ENCODE data around the gene CFAP141. TPM values are rescaled to one million over a fixed set of nuclear protein-coding genes. Genes with fewer than 3 reads are reported as not detected.

Gene CFAP141
- total RNA-seq, 1 experiment from 2014 or later = not detected

- TF ChIP-seq AR (CRISPR knock-in tag; IDR thresholded peaks at IDR 0.05) = no peak
These were observed 6.6 kb downstream of the CFAP141 start (continued) for GRCh38 chr1:154199563-154199879.

- Mint-ChIP-seq H3K36me3 (no peaks in the 10 kb centered on the region), H3K27ac (no peak overlapping the region), H3K9me3 (no peaks in the 10 kb centered on the region), H3K4me1 (peaks cover 2% of the 10 kb centered on the region; the same call in 1 of the 2 replicates), H3K4me3 (no peak overlapping the region), H3K27me3 (ENCODE audit: low read depth) (peaks cover 3% of the 10 kb centered on the region; the same call in 1 of the 2 replicates)
- DNase-seq (ENCODE audit: low spot score) = peak; percentile 23
- TF ChIP-seq GTF2I (CRISPR knock-in tag; conservative IDR thresholded peaks at IDR 0.05) (no peak), ZNF281 (CRISPR knock-in tag; IDR thresholded peaks at IDR 0.05) (no peak), IRF2 (CRISPR knock-in tag; IDR thresholded peaks at IDR 0.05; ENCODE audit: borderline replicate concordance, low read depth) (no peak), CTCF (IDR thresholded peaks at IDR 0.05) (0 out of 2 replicates have a peak, but pooled peaks have one; percentile 26), ZNF317 (CRISPR knock-in tag; IDR thresholded peaks at IDR 0.05; ENCODE audit: borderline replicate concordance, low read depth) (no peak), GABPB1 (CRISPR knock-in tag; IDR thresholded peaks at IDR 0.05) (no peak), ATF3 (CRISPR knock-in tag; conservative IDR thresholded peaks at IDR 0.05) (no peak)
- ATAC-seq = peak; percentile 88
- CTCF ChIA-PET = interaction anchor here (0.5 to 2.6 kb wide), 21 partner anchors 8 to 348 kb away, joined by 3 to 20 read pairs (median 3); partner anchors contain the start of genes ATP8B2, HAX1 and UBAP2L
- POLR2A ChIA-PET = interaction anchor here (0.7 to 1.5 kb wide), 3 partner anchors 9 to 15 kb away, joined by 3 to 4 read pairs (median 4); no protein-coding TSS in a partner anchor
These were observed 7.2 kb downstream of the CFAP141 start for GRCh38 chr1:154198756-154199562.

- DNase-seq (ENCODE audit: low spot score) (no peak), ATAC-seq (no peak)
- peaks cover 9% of the 10 kb centered on the region; the same call in 1 of the 2 replicates for H3K27me3 Mint-ChIP-seq (ENCODE audit: low read depth)
- no peaks in the 10 kb centered on the region for H3K9me3 Mint-ChIP-seq
- no peak overlapping the region for H3K4me3 Mint-ChIP-seq
- ChIA-PET CTCF (interaction anchor here (0.9 to 2.8 kb wide), 2 partner anchors 89 to 141 kb away, joined by 3 to 10 read pairs; no protein-coding TSS in a partner anchor), POLR2A (no interaction called here)
- H3K27ac Mint-ChIP-seq = no peak overlapping the region
- peaks cover 10% of the 10 kb centered on the region for H3K4me1 Mint-ChIP-seq
- H3K36me3 Mint-ChIP-seq = no peaks in the 10 kb centered on the region
- no peak for TF ChIP-seq ZNF263 (CRISPR knock-in tag; IDR thresholded peaks at IDR 0.05; ENCODE audit: low read depth)
- no peak for TF ChIP-seq E2F1 (CRISPR knock-in tag; IDR thresholded peaks at IDR 0.05)
- TF ChIP-seq ATF2 (CRISPR knock-in tag; IDR thresholded peaks at IDR 0.05; ENCODE audit: borderline replicate concordance, low read depth) = no peak
- no peak for TF ChIP-seq ZBTB43 (CRISPR knock-in tag; IDR thresholded peaks at IDR 0.05)
These were observed 12.3 kb downstream of the CFAP141 start for GRCh38 chr1:154193821-154194220.

Measured in WTC11 (cell line).